ENCODE results near the gene STX2.
"Not testable (repeated sequence)": the region's sequence is repeated elsewhere in the genome, so short reads cannot be mapped to it uniquely, and the experiment has no call there.

STX2 gene

GRCh38 chr12:130795906-130796305 is 43.1 kb downstream of the STX2 start:
- no peak for DNase-seq

- DNase-seq, result no peak
Observed at GRCh38 chr12:130793554-130793849, 45.5 kb downstream of the STX2 start.

GRCh38 chr12:130792821-130793553 is 46.1 kb downstream of the STX2 start:
- no peak for DNase-seq

DNA sequence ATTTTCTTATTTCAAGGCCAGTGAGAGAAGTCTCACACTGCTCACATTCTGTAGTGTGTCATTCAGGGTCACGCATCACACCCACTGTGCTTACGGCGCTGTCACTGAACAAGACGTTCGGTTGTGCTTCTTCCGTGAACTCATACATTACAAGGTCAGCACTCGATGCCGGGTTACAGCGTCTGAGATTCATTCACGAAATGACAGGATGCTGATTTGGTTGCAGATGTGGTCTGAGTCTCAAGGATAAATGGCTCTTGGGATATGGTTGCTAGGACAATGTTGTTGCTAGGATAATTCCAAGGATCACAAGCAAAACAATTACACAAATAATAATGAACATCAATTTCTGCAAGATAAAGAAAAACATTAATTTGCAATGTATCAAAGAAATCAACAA is 47.4 kb downstream of the STX2 start:
- DNase-seq, result no peak

DNA sequence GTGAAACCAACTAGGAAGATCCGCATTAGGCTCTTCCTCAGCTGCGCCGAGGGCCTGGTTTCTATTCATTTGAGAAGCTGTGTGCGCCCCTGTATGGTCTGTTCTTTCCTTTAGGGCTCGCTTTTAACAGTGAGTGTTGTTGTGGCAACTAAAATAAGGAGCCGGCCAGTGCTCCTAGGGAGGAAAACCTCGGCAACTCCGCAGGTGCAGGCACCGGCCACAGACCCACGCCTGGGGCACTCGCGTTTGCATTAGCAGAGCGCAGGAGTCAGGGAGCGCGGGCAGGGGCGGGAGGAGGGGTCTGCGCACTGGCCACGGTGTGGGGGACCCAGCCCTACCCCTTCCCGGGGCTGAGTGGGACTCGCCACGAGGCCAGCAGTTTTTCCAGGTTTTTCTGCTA is 50.5 kb downstream of the STX2 start:
- DNase-seq, result no peak

GRCh38 chr12:130787445-130788410 is 51.3 kb downstream of the STX2 start:
- no peak for DNase-seq

DNA sequence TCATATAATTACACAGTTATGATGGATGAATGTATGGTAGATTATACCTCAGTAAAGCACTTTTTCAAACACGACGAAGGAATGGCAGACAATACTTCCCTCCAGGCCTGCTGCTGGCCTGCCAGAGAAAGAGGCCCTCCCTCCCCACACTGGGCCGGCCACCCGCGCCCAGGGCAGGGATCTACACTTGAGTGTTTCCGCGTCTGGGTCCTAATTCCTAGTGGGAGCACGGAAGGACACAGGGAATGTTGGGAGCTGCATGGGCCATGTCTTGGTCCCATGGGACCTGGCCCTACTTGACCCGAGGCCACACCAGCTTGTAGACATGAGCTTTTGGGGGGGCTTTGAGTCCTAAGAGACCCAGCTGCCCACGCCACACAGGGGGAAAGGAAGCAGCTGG is 52.0 kb downstream of the STX2 start:
- no peak for DNase-seq

DNA sequence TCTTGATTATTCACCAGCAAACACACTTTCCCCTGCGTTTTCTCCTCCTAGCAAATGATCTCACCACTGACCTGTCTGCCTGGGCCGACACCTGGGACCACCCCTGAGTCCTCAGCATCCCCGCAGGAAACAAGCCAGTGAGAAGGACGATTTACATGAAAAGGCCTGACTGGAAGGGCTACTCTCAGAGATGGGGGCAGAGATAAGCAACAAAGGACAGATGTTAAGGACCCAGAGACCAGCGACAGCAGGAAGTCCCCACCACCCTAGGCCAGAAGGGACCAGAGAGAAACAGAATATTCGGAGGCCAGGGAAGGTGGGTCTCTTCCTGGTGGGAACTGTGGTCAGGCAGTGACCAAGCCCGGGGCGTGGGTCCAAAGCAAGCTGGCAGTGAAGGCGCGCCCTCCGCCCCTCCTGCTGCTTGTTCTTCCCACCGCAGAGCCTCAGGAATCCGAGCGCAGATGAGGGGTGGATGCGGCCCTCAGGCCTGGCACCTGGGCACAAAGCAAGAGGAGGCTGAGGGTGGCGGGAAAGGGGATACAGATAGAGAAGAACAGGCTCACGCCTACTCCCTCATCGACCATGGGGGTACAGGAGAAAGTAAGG is 55.8 kb downstream of the STX2 start:
- DNase-seq, result no peak

DNA sequence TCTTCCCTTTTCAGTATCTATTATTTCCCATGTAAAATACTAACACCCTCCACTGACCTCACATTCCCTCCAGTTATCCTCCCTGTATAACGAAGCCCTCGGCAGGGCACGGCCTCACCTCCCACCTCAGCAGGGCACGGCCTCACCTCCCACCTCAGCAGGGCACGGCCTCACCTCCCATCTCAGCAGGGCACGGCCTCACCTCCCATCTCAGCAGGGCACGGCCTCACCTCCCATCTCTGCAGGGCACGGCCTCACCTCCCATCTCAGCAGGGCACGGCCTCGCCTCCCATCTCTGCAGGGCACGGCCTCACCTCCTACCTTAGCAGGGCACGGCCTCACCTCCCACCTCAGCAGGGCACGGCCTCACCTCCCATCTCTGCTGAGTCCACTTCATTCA is 56.8 kb downstream of the STX2 start:
- DNase-seq, result not testable (repeated sequence)

GRCh38 chr12:130780880-130781575 is 58.0 kb downstream of the STX2 start:
- DNase-seq, result no peak

- DNase-seq, result no peak
Observed at GRCh38 chr12:130780325-130780724, 58.7 kb downstream of the STX2 start.

DNA sequence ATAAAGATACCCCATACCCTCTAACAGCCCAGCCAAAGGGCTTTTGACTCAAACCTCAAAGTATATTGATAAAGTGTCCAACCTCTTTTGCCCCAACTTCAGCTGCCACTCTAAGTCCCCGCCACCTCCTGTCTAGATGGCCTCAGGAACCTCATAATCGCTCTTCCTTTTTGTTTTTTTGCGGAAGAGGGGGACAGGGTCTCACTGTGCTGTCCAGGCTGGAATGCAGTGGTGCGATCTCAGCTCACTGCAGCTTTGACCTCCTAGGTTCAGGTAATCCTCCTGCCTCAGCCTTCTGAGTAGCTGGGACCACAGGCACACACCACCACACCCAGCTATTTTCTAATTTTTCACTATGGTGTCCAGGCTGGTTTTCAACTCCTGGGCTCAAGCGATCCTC is 60.3 kb downstream of the STX2 start:
- no peak for DNase-seq

DNA sequence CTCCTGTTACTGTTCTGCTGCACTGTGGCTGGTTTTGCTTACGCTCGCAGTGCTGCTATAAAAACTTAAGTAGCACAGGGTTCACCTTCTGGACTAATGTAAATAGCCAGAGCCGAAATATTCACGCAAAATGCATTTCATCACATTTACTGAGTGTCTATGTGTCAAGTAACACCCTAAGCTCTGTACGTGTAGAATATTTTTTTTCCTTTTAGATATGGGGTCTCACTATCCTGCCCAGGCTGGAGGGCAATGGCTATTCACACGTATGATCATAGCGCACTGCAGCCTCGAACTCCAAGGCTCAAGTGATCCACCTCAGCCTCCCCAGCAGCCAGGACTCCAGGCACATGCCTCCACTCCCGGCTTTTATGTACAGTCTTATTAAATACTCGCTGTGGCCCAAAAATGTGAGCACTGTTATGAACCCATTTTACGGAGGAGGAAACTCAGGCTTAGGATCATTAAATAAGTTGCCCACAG is 62.2 kb downstream of the STX2 start:
- no peak for DNase-seq

- DNase-seq, result peak; percentile 26
Observed at GRCh38 chr12:130775953-130776856, 62.8 kb downstream of the STX2 start.

GRCh38 chr12:130770413-130771028 is 68.5 kb downstream of the STX2 start:
- no peak for DNase-seq

DNA sequence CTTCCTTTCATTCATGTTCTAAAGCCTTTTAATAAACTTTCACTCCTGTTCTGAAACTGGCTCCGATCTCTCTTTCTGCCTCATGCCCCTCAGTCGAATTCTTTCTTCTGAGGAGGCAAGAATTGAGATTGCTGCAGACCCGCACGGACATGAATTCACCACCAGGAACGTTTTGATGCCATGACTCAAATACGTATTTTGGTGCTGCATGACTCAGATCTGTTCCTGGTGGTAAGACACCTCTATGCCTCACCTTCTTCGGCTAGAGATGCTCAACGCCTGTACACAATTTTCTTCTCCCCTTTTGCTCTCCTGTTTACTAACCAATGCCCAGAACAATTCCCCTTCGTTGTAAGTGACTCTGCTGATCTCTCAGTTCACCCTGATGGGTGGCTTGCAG is 70.9 kb downstream of the STX2 start:
- no peak for DNase-seq

- DNase-seq, result no peak
Observed at GRCh38 chr12:130766470-130766869, 72.6 kb downstream of the STX2 start.

- DNase-seq, result no peak
Observed at GRCh38 chr12:130765186-130765659, 73.8 kb downstream of the STX2 start.

DNA sequence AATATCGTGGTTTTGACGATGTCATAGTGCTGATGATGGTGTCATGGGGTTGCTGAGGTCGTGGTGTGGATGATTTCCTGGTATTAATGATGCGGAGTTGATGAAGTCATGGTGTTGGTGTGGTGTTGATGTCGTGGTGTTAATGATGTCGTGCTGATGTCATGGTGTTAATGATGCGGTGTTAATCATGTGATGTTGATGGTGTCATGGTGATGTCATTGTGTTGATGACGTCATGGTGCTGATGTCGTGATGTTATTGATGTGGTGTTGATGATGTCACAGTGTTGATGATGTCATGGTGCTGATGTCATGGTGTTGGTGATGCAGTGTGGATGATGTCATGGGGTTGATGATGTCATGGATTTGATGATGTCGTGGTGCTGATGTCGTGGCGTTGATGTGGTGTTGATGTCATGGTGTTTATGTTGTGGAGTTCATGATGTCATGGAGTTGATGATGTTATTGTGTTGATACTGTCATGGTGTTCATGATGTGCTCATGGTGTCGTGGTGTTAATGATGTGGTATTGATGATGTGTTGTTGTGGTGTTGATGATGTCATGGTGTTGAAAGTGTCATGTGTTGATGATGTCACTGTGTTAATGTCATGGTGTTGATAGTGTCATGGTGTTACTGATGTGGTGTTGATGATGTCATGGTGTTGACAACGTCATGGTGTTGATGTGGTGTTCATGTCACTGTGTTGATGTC is 74.4 kb downstream of the STX2 start:
- DNase-seq, result no peak

DNA sequence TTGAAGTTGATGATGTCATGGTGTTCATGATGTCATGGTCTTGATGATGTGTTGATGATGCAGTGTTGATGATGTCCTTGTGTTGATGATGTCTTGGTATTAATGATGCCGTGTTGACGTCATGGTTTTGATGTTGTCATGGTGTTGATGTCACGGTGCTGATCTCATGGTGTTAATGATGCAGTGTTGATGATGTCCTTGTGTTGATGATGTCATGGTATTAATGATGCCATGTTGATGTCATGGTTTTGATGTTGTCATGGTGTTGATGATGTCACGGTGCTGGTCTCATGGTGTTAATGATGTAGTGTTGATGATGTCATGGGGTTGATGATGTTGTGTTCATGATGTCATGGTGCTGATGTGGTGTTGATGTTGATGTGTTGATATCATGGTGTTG is 75.0 kb downstream of the STX2 start:
- no peak for DNase-seq

DNA sequence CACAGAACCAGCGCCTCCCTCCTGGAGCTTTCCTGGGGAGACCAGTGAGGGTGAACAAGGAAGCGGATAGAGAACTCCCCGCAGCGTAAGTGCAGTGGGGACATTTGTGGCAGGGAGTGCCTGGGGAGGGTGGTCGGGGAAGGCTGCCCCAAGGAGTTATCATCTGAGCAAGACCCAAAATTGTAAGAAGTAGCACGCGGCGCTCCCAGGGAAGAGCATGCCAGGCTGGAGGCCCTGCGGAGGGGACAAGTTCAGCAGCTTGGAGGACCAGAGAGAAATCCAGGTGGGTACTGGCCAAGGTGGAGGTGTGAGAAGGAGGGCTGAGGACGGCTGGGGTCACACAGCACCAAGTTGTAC is 76.8 kb downstream of the STX2 start:
- no peak for DNase-seq

Data from GOT3 (cell line).